Measurements from ENCODE around the gene ZBTB7B. TPM values are rescaled to one million over a fixed set of nuclear protein-coding genes. Genes with fewer than 3 reads are reported as not detected.

Gene ZBTB7B
- total RNA-seq, 1 donor from 2014 or later: 8.1 TPM

DNA sequence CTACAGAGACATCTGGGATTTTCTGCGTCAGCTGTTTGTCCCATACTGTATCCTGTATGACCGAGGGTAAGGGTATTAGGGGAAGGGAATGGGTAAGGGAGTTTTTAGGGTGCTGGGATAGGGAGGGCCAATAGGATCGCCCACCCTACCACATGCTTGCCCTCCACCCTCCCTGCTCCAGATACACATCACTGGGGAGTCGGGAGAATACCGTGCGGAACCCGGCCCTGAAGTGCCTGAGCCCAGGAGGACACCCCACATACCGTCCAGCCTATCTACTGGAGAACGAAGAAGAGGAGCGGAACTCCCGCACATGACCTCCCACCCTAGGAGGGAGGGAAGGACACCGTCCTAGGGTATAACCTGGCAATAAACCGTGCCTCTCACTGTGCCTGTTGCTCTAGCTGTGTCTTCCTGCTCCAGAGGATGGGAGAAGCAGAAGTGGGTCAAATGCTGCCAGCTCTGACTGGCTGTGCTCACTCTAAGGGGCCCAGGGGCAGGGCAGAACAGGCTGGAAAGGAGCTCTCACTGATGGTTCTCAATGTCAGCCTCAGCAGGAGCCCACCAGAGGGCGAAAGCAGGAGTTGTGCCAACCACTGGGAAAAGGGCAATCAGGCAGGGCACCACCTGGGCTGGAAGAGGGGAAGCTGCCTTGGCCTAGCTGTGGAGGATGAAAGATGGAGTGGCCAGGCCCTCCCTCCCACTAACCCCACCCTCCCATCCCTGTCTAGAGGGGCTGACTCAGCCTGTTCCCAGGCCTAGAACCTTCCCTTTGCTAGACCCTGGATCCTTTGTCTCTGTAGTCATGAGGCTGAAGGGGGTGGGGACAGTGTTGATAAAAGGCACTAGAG is 9.7 kb upstream of the ZBTB7B start:
- DNase-seq: no peak
- TF ChIP-seq, protein P1, sequence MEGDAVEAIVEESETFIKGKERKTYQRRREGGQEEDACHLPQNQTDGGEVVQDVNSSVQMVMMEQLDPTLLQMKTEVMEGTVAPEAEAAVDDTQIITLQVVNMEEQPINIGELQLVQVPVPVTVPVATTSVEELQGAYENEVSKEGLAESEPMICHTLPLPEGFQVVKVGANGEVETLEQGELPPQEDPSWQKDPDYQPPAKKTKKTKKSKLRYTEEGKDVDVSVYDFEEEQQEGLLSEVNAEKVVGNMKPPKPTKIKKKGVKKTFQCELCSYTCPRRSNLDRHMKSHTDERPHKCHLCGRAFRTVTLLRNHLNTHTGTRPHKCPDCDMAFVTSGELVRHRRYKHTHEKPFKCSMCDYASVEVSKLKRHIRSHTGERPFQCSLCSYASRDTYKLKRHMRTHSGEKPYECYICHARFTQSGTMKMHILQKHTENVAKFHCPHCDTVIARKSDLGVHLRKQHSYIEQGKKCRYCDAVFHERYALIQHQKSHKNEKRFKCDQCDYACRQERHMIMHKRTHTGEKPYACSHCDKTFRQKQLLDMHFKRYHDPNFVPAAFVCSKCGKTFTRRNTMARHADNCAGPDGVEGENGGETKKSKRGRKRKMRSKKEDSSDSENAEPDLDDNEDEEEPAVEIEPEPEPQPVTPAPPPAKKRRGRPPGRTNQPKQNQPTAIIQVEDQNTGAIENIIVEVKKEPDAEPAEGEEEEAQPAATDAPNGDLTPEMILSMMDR (IDR thresholded peaks at IDR 0.05; ENCODE audit: partially characterized antibody, unreplicated experiment): no peak
- Mint-ChIP-seq H3K27me3 (ENCODE audit: unreplicated experiment) (peaks cover 5% of the 10 kb centered on the region), H3K27ac (ENCODE audit: unreplicated experiment) (no peak overlapping the region), H3K4me1 (ENCODE audit: low read depth, unreplicated experiment) (peaks cover 3% of the 10 kb centered on the region), H3K4me3 (ENCODE audit: unreplicated experiment) (no peak overlapping the region), H3K9me3 (ENCODE audit: unreplicated experiment) (no peaks in the 10 kb centered on the region), H3K36me3 (ENCODE audit: unreplicated experiment) (peaks cover 5% of the 10 kb centered on the region)

DNA sequence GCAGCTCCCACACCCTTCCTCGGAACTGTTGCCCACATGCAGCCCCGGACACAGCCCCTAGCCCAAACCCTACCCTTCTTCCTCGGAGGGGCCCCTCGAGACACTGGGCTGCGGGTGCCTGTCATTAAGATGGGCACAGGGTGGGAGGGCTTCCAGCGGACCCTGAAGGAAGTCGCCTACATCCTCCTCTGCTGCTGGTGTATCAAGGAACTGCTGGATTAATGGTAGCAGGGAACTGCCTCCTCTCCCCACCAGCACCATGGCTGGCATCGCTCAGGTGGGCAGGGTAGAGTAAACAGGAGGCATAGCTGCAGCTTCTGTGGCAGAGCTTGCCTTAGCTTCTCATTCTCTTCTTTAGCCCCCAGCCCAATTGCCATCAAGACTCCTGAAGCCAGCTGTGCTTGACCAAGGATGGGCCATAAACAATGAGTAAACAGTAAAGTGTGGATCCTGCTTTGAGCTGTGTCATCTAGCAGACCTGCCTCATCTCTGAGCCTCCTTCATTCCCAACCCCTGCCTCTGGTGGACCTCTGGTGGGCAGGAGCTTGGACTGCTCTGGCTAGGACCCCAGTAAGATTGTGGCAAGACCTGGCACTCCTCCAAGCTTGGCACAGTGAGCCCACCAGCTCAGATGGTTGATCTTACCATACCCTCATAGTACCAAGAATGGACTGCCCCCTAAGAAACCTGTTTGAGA is 8.9 kb upstream of the ZBTB7B start, which contains the start of gene LENEP:
Gene LENEP (plus strand): TSS at position 15 of the 697 bp plus-strand sequence. CDS start 22 bp downstream, at position 37.
- Mint-ChIP-seq H3K4me1 (ENCODE audit: low read depth, unreplicated experiment) (no peaks in the 10 kb centered on the region), H3K27me3 (ENCODE audit: unreplicated experiment) (peaks cover 2% of the 10 kb centered on the region), H3K27ac (ENCODE audit: unreplicated experiment) (no peak within 1 kb of the TSS), H3K4me3 (ENCODE audit: unreplicated experiment) (no peak within 1 kb of the TSS), H3K9me3 (ENCODE audit: unreplicated experiment) (peaks cover under 1% of the 10 kb centered on the region), H3K36me3 (ENCODE audit: unreplicated experiment) (peaks cover 5% of the 10 kb centered on the region)
- TF ChIP-seq, protein P1 (IDR thresholded peaks at IDR 0.05; ENCODE audit: partially characterized antibody, unreplicated experiment): no peak
- no peak for DNase-seq

DNA sequence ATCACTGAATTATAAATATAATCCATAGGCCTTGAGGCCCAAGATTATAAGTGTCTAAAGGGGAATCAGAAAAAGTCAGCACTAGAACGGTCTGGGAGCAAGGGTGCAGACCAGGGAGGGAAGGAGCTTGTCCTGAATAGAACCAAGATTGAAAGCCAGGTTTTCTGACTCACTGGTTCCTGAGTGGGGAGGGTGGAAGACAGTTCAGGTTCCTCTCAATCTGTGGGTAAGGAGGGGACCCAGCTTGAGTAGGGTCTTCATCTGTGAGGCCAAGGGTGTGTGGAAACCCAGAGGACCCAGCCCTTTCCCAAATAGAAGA is 8.4 kb upstream of the ZBTB7B start:
- Mint-ChIP-seq H3K4me1 (ENCODE audit: low read depth, unreplicated experiment) (peaks cover 3% of the 10 kb centered on the region), H3K4me3 (ENCODE audit: unreplicated experiment) (no peak overlapping the region), H3K27ac (ENCODE audit: unreplicated experiment) (no peak overlapping the region), H3K27me3 (ENCODE audit: unreplicated experiment) (peaks cover 5% of the 10 kb centered on the region), H3K36me3 (ENCODE audit: unreplicated experiment) (no peaks in the 10 kb centered on the region), H3K9me3 (ENCODE audit: unreplicated experiment) (peaks cover 3% of the 10 kb centered on the region)
- TF ChIP-seq, protein P1 (IDR thresholded peaks at IDR 0.05; ENCODE audit: partially characterized antibody, unreplicated experiment): no peak
- no peak for DNase-seq

DNA sequence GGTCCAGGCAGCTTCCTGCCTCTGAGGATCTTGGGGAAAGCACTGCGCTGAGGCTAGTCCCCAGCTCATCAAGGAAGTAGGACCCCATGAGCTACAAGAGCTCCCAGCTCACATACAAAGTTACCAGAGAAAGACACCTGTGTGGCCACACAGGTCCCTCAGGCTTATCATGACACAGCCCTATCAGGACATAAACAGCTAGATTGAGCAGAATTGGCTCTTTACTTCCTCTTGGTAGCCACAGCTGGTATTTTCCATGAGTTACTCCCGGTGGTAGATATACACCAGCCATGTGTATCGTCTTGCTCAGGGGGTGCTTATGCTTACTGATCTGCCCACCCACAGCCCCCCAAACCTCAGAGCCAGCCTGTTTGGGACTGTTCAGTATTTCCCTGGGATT is 8.0 kb upstream of the ZBTB7B start:
- no peak overlapping the region for H3K4me3 Mint-ChIP-seq (ENCODE audit: unreplicated experiment)
- H3K4me1 Mint-ChIP-seq (ENCODE audit: low read depth, unreplicated experiment): peaks cover 4% of the 10 kb centered on the region
- H3K27ac Mint-ChIP-seq (ENCODE audit: unreplicated experiment): no peak overlapping the region
- TF ChIP-seq, protein P1 (IDR thresholded peaks at IDR 0.05; ENCODE audit: partially characterized antibody, unreplicated experiment): no peak
- peaks cover 5% of the 10 kb centered on the region for H3K27me3 Mint-ChIP-seq (ENCODE audit: unreplicated experiment)
- peaks cover 3% of the 10 kb centered on the region for H3K9me3 Mint-ChIP-seq (ENCODE audit: unreplicated experiment)
- no peak for DNase-seq
- H3K36me3 Mint-ChIP-seq (ENCODE audit: unreplicated experiment): no peaks in the 10 kb centered on the region

Measured in glutamatergic neuron (in vitro differentiated cells).